GM18498 (cell line): ENCODE data around the gene RNF26.

Experiments
- ATAC-seq: cut with Tn5 transposase; IDR thresholded peaks from one replicate; pipeline ENCODE4 v1.9.1; 2021; ENCODE audit warnings: mild to moderate bottlenecking, moderate library complexity; ENCODE audit not compliant: unreplicated experiment

The RNF26 gene

DNA sequence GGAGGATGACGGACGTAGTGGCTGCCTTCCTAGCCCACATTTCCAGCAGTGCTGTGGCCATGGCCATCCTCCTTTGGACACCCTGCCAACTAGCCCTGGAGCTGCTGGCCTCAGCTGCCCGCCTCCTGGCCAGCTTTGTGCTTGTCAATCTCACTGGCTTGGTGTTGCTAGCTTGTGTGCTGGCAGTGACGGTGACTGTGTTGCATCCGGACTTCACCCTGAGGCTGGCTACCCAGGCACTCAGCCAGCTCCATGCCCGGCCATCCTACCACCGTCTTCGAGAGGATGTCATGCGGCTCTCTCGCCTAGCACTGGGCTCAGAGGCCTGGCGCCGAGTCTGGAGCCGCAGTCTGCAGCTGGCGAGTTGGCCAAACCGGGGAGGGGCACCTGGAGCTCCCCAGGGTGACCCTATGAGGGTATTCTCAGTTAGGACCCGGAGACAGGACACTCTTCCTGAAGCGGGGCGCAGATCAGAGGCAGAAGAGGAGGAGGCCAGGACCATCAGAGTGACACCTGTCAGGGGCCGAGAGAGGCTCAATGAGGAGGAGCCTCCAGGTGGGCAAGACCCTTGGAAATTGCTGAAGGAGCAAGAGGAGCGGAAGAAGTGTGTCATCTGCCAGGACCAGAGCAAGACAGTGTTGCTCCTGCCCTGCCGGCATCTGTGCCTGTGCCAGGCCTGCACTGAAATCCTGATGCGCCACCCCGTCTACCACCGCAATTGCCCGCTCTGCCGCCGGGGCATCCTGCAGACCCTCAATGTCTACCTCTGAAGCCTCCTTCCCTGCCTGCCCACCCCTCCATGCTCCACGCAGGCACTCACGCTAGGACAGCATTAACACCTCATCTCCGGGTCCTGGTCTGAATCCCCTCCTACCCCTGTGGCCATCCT is 1.6 kb downstream of the RNF26 start:
- no peak for ATAC-seq

DNA sequence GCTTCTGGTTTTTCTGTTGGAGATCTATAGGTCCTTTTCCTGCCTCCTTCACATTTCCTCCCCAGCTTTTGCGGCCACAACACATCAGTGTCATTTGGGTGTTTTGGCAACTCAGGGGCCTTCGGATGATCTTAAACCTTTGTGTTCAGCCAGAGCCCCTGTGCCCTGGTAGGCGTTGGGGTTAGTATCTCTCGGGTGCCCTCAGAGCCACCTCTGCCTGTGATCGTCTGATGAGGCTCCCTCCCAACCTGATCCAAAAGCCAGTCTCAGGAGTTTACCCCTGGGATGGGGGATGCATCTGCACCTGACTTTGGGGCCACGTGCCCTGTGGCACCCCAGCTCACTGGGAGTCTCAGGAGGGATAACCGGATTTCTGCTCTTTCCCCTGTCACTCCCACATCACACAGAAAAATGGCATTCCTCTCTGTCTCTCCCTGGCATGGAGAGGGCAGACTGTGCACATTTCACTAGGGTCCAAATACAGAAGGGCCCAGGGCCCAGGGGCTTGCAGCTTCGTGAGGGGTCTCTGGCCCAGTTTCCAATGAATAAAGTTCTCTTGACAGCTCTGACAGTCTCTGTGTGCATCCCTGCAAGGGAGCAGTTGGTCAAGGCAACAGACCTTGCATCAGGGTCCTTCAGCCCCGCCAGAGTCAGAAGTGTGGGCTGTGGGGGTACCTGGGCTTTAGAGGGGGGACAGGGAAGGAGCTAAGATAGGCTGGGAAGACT is 2.6 kb downstream of the RNF26 start:
- ATAC-seq = no peak

DNA sequence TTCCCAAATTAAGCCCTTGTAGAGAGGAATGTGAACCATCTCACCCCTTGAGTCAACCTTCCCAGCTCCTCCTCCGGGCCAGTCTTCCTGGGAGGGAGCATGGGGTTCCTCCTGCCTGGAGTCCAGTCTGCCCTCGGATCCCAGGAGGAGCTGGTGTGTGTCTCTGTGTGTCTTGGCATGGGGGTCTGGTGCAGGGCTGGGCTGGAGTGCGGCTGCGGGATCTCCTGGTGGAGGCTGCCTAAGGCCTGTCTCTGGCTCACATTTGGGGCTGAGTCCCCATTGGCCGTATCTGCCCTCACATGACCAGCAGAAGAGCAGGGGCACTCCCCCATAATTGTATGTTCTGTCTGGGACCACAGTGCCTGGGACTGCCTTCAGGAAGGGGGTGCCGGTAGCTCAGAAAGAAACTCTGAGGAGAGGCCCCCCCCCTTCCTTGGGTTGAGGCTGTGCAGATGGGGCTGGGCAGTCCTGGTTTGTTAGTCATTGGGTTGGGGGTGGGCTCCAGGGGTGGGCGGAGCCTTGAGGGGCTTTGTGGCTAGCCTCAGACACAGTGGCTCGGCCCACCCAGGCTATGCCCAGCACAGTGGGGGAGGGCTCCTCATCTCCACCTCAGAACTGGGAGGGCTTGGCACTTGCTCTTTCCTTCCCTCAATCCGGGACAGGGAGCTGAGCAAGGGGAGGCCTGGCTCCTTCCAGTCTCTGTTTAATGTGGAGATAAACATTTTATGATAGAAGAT is 3.4 kb downstream of the RNF26 start:
- ATAC-seq = no peak

DNA sequence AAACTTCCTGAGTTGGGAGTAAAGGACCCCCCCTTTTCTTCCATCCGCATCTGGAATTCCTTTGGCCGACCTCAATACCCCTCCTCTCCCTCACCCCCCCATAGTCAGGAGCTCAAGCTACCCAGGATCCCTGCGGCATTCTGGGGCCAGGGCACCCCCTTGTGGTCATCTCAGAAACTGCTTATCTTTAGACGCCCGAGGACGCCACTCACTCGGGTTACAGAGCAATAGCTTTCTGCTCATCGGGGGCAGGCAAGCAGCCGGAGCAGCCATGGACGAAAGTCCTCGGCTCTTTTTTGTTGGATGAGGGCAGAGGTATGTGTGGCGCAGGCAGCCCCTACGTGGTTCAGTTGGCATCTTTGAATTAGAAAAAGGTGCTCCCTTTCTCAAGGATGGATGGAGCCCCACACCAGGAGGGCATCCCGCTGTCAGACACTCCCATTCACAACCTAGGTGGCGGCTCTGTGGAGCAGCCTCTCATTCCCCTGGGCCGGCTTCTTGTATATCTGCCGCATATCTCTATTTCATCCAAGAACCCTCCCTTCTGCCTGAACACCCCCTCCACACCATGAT is 4.1 kb downstream of the RNF26 start:
- no peak for ATAC-seq

DNA sequence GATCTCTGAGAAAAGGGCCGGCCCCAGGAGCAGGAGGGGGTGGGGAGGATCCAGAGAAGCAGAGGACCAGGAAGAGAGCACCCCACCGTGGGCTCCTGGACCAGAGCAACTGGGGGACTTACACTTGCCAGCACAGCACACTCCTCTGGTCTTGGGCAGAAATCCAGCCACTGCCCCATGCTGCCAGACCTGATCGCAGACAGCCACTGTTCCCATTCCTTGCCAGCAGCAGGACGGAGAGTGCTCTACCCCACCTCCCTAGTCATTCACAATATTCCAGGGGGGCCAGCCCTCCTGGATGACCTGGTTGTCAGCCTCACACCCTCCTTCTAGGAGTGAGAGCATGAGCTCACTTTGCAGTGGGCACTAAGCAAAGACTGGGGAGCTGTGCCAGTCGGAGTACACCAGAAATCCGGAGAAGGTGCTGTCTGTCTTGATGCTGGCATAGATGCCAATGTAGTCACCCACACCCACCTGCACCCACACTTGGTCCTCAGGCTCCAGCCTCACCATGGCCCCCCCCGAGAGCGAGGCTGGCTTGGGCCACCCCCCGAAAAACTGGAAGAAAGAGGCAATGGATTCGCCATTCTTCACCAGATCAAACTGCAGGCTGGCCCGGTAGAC is 4.8 kb downstream of the RNF26 start:
- no peak for ATAC-seq

DNA sequence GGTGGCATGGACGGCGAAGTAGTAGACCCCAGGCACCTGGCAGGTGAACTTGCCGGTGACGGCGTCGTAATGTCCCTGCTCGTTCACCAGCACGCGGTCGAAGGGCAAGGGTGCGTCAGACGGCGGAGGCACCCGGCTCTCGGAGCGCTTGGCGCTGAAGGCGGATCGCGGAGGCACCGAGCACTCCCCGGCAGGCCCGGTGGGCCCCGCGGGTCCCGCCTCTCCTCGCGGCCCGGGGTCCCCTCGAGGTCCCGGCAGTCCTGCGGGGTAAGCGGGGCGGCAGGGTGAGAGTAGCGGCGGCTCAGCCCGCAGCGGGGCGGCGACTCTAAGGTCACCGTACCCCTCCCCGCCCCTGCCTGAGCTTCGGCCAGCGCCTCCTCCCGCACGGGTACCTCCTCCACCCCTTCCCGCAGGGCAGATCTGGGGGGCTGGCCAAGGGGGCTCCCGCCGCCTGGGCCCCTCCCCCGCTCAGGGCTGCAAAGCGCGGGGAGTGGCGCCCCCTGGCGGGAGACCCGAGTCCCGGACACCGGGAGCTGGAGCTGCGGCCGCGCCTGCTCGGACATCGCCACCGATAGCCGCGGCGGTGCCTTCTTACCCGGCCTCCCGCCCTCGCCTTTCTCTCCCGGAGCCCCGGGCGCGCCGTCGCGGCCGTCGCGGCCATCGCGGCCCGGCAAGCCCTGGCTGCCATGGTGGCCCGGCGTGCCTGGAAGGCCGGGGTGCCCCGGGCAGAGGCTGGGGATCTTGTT is 5.4 kb downstream of the RNF26 start:
- ATAC-seq = no peak

DNA sequence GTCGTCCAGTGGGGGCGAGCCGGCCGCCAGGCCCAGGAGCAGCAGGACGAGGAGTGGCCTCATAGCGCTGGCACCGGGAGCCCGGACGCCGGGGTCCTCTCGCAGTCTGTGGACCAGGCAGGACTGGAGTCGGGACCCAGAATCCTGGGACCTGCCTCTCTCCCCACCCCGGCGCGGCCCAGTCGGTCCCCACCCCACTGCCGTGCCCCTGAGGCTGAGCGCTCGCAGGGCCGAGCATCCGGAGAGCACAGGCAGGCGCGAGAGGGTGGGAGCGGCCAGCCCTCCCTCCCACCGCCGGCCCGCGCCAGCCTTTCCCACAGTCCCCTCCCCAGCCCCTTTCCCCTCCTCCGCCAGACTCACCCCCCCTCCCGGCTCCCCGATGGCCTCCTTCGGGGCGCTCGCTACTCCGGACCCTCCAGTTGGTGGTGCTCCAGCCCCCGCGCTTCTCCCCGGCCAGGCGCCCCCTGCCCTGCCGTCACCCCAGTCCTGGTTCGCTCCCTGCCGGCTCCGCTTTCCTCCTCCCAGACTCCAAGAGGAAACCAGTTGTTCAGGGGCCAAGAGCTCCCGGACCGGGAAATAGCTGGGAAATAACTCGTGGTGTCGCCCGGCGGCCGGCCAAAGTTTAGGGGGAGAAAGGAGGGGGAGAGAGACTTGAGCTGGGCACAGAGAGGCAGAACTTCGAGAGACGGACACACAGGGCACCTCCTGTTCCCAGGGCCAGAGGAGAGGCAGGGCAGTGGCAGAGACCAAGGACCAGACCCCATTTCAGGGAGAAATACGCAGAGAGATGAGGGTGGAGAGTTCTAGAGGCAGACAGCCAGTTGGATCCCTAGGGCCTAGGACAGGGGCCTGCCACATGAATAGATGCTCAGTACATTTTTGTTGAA is 6.3 kb downstream of the RNF26 start, which contains the start of gene C1QTNF5:
Gene C1QTNF5 (minus strand): TSS at position 549 of the 887 bp plus-strand sequence. CDS start 486 bp downstream, at position 63.
- no peak for ATAC-seq

DNA sequence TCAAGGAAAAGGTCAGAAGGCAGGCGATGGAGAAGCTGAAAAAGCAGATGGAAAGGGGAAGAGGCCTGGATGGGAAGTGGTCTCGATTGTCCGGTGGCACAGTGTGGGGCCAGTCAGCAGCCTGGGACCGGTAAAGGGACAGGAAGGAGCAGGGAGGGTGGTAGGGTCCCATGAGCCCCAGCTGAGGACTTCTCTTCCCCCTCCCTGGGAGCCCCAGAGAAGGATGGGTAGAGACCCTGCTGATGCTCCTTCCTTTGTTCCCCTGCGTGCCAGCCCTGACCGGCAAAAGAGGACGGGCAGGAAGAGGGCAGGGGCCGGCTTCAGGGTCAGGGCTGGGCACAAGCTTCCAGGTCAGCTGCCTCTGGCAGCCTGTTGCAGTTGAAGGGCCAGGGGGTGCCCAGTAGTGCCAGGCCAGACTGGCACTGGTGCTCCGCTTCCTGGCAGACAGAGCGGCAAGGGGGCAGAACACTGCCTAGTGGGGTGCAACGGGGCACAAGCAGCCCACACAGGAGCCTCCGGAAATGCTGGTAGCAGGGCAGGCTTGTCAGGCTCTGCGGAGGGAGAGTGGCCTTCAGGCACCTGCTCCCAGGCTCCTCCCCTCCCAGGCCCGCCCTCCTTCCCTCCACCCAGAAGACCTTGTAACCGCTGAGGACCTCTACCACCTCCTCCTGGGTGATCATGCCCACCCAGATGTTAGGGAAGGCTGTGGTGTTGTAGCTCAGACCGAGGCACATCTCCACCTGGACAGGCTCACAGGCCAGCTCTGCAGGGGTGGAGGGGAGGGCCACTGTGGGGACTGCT is 7.1 kb downstream of the RNF26 start:
- no peak for ATAC-seq

DNA sequence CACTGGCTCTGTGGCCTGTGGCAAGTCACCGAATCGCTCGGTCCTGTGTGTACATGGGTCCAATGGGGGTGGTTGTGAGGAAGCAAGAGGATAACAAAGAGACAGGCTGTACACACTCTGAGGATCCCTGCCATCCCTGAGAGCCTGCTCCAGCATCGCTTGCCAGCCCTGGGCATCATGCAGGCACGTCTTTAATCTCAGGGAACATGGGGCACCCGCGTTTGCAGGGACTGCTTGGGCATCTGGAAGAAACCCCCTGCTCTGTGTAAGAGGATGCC is 7.6 kb downstream of the RNF26 start:
- ATAC-seq = no peak

DNA sequence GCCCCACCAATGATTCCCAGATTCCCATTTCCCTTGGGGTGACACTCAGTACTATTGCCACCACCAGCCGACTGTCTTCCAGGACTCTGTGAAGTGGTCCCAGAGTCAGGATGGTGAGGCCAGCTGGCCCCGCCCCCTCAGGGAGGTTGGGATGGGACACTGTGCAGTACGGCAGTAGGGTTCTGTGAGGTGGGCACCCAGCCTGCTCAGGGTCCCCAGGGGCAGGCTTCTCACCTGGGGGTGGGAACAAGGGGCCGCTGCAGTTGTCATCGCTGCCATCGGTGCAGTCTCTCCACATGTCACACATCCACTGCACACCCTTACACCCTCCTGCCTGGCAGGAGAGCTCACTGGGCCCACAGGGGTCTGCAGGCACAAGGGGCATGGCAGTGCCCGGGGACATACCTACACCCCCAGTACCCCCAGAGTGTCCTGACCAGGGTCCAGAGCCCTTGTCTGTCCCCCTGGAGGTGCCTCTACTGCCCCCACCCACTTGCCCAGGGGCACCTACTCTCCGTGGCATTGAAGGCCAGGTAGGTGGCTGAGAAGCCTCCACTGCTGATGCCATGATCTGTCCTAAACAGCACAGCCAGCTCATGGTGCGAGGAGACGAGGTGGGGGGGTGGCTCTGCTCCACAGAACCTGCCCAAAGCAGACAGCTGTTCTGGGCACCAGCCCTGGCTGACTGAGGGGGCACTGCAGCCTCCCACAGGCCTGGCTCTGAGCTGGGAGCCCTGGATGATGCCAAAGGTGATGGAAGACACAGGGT is 8.2 kb downstream of the RNF26 start:
- no peak for ATAC-seq

DNA sequence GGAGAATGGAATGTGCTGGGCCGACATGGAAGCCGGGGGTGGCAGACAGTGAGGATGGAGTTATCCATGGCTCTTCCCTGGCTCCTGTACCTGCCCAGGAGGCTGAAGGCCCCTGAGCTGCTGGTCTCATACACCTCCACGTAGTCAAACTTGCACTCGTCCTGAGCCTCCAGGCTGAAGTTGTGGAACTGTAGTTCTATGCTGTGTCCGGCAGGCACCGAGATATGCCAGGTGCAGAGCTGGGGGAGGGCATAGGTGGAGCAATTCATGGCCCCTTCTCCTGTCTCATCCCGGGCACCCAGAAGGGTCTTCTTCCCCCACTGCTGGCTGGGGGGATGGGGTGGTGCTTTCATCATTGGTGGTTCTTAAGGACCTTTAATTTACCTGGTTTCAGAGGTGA is 9.4 kb downstream of the RNF26 start:
- ATAC-seq = no peak

DNA sequence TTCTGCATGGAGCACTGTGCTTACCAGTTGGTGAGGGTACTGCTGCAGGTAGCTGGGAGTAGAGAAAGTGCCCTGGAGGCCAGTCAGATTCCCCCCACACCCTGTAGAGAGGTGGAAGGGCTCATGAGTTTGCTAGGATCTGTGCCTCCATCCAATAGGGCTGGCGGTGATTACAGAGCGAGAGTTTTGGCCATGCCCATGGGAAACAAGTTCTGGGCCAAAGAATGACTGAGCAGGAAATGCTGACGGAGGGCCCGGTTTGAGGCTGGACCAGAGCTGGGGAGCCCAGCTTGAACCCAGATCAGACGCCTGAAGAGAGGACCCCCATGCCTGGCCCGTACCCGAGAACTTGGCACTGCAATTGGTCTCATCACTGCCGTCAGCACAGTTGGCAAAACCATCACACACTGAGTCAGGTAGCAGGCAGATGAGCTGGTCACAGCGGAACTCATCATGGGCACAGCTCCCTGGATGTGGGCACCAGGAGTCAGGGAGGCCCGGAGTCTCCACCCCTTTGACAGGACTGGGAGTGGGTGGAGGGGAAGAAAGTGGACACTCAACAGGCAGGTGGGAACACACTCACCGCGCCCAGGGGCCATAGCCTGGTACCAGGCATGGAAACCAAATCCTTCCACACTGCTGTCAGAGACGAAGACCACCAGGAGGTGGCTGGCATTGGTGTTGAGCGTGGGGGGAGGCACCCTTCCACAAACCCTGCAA is 10.1 kb downstream of the RNF26 start:
- ATAC-seq = no peak

DNA sequence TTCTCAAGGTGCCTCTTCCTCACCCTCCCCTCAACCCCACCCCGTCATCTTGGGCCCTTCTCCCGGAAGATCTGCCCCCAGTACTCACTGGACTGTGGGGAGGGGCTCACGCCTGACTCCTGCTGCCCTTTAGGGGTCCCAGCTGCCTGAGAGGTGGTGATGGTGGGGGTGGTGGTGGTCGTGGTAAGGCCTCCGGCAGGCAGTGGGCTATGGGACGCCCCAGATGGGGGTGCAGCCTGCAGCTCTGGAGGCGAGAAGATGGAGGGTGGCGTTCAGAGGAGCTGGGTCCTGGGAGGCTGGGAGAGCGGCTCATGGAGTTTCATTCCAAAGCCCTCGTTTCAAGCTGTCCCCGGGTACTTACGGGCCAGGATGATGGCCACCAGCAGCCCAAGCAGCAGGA is 11.4 kb downstream of the RNF26 start:
- ATAC-seq = no peak

DNA sequence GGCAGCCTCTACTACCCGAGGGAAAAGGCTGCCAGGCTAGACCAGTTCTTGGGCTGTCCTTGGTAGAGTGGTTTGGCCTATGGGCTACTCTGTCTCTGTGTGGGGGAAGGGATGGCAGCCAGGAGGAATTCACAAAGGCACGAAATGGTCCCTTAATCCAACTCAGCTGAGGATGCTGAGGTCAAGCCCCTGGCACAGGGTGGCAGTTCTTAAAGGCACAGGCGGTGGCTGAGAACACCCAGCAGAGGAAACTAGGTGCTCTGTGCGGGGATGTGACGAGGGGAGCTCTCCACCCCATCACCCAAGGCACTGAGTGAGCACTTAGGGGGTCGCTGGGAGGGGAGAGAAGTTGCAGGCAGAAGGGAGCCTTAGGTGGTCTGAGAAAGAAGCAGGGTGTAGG is 12.3 kb downstream of the RNF26 start, which contains the start of gene MFRP:
Gene MFRP (minus strand): TSS at position 101 of the 400 bp plus-strand sequence. CDS start 192 bp downstream, outside the sequence.
- ATAC-seq = no peak

DNA sequence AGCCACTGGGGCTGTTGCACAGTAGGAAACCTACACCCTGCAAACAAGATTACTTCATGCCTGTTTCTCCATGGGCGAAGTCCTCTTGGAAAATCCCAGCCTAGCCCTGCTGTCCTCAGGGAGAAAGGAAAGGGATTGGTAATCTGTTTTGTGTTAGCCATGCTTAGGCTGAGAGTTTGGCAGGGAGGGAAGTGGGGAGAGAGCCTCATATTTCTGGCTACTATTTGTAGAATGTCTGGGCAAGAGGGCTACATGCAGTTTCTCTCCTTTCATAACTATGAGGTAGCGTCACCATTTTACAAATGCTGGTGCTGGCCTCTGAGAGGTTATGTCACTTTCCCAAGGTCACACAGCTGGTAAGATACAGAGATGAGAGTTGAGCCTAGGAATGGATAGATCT is 12.9 kb downstream of the RNF26 start:
- ATAC-seq = no peak

DNA sequence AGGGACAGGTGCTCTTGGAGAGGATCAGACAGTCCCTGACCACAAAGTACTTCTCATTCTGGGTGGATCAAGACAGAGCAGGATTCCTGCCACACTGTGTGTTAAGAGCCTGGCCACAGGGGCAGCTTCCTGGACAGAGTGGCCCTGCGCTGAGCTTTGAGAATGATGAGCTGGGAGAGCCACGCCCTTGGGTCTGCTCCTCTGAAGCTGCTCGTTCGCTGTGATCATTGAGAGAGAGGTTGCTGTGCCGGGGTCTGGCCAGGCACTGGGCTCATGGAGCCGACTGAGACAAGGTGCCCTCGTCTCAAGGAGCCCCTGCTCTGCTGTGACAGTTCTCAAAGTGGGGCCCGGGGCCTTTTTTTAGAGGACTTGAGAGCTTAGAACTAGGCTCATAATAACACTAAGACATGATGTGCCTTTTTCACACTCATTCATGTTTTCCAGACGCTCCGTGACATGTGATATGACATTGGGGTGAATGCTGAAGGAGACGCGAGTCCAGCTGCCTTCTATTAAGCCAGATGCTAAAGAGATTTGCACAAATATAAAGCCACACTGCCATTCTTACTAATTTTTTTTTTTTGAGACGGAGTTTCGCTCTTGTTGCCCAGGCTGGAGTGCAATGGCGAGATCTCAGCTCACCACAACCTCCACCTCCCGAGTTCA is 13.7 kb downstream of the RNF26 start:
- no peak for ATAC-seq
